ENCODE measurements around the gene CD40. TPM values are rescaled to one million over a fixed set of nuclear protein-coding genes. Genes with fewer than 3 reads are reported as not detected.

Gene CD40
- total RNA-seq, 1 donor from 2014 or later: 35.7 TPM

- Histone ChIP-seq H3K27me3 (ENCODE audit: low read depth) (peaks cover 45% of the 10 kb centered on the region), H3K9me3 (no peaks in the 10 kb centered on the region), H3K27ac (no peak overlapping the region), H3K4me3 (no peak overlapping the region), H3K4me1 (no peaks in the 10 kb centered on the region), H3K36me3 (no peaks in the 10 kb centered on the region)
- no peak for TF ChIP-seq CTCF (IDR thresholded peaks at IDR 0.05)
- ATAC-seq: no peak
- intact Hi-C loops (cut with DNase I): no loop called here
- no peak for DNase-seq
These were observed 39.5 kb downstream of the CD40 start for GRCh38 chr20:46157625-46158024.

- Histone ChIP-seq H3K4me1 (no peaks in the 10 kb centered on the region), H3K36me3 (no peaks in the 10 kb centered on the region), H3K27ac (no peak overlapping the region), H3K9me3 (no peaks in the 10 kb centered on the region), H3K27me3 (ENCODE audit: low read depth) (peaks cover 41% of the 10 kb centered on the region), H3K4me3 (no peak overlapping the region)
- DNase-seq: no peak
- no peak for ATAC-seq
- TF ChIP-seq CTCF (IDR thresholded peaks at IDR 0.05): no peak
- intact Hi-C loops (cut with DNase I): no loop called here
These were observed 40.4 kb downstream of the CD40 start for GRCh38 chr20:46158476-46158987.

GRCh38 chr20:46159101-46159897, 41.2 kb downstream of the CD40 start:
- Histone ChIP-seq H3K9me3 (no peaks in the 10 kb centered on the region), H3K4me1 (no peaks in the 10 kb centered on the region), H3K27ac (no peak overlapping the region), H3K36me3 (no peaks in the 10 kb centered on the region), H3K27me3 (ENCODE audit: low read depth) (peaks cover 35% of the 10 kb centered on the region), H3K4me3 (no peak overlapping the region)
- DNase-seq (no peak), ATAC-seq (no peak)
- no peak for TF ChIP-seq CTCF (IDR thresholded peaks at IDR 0.05)
- intact Hi-C loops (cut with DNase I): no loop called here

GRCh38 chr20:46160661-46161060, 42.5 kb downstream of the CD40 start:
- intact Hi-C loops (cut with DNase I): no loop called here
- no peaks in the 10 kb centered on the region for H3K4me1 ChIP-seq
- H3K36me3 ChIP-seq: no peaks in the 10 kb centered on the region
- no peak overlapping the region for H3K4me3 ChIP-seq
- no peak overlapping the region for H3K27ac ChIP-seq
- H3K9me3 ChIP-seq: no peaks in the 10 kb centered on the region
- peaks cover 36% of the 10 kb centered on the region for H3K27me3 ChIP-seq (ENCODE audit: low read depth)
- DNase-seq: no peak
- ATAC-seq: no peak
- no peak for TF ChIP-seq CTCF (IDR thresholded peaks at IDR 0.05)

GRCh38 chr20:46161921-46162320, 43.8 kb downstream of the CD40 start:
- no peak for TF ChIP-seq CTCF (IDR thresholded peaks at IDR 0.05)
- Histone ChIP-seq H3K27ac (no peak overlapping the region), H3K4me3 (no peak overlapping the region), H3K4me1 (no peaks in the 10 kb centered on the region), H3K36me3 (no peaks in the 10 kb centered on the region), H3K9me3 (no peaks in the 10 kb centered on the region), H3K27me3 (ENCODE audit: low read depth) (peaks cover 47% of the 10 kb centered on the region)
- intact Hi-C loops (cut with DNase I): no loop called here
- ATAC-seq: no peak
- DNase-seq: no peak
